AG10803 (cell line): ENCODE measurements around the gene PGGT1B.

Experiments used
- DNase-seq: peaks from one replicate; pipeline ENCODE4 v3.0.0; 2010; ENCODE audit warnings: low read depth
- H3K4me3 ChIP-seq: 2 replicates; pipeline ENCODE4 v1.5.1; 2011; ENCODE audit warnings: mild to moderate bottlenecking, low read length, control low read depth
- TF ChIP-seq, protein P1 (sequence below): conservative IDR thresholded peaks from 2 replicates; pipeline ENCODE4 v1.5.1; 2011; ENCODE audit warnings: mild to moderate bottlenecking, low read length, control low read depth, inconsistent platforms

PGGT1B gene

DNA sequence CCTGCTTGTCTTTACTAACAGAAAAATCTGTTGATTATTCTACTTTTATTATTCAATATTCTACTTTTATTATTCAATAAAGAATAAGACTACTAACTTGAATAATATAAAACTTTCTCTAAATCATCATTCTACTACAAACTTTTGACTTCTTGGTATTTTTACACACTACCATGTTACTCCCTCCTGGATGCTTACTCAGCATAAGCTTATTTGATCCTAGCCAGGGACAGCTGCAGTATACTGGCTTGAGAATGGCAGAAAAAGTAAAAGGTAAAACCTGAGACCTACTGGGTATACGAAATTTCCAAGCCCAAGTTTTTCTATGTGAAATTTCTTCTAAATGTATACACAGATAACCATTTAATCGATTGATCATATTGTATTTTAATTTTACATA lies 26.1 kb downstream of the PGGT1B start:
- TF ChIP-seq, protein P1, sequence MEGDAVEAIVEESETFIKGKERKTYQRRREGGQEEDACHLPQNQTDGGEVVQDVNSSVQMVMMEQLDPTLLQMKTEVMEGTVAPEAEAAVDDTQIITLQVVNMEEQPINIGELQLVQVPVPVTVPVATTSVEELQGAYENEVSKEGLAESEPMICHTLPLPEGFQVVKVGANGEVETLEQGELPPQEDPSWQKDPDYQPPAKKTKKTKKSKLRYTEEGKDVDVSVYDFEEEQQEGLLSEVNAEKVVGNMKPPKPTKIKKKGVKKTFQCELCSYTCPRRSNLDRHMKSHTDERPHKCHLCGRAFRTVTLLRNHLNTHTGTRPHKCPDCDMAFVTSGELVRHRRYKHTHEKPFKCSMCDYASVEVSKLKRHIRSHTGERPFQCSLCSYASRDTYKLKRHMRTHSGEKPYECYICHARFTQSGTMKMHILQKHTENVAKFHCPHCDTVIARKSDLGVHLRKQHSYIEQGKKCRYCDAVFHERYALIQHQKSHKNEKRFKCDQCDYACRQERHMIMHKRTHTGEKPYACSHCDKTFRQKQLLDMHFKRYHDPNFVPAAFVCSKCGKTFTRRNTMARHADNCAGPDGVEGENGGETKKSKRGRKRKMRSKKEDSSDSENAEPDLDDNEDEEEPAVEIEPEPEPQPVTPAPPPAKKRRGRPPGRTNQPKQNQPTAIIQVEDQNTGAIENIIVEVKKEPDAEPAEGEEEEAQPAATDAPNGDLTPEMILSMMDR, result no peak
- H3K4me3 ChIP-seq, result no peak overlapping the region
- no peak for DNase-seq

DNA sequence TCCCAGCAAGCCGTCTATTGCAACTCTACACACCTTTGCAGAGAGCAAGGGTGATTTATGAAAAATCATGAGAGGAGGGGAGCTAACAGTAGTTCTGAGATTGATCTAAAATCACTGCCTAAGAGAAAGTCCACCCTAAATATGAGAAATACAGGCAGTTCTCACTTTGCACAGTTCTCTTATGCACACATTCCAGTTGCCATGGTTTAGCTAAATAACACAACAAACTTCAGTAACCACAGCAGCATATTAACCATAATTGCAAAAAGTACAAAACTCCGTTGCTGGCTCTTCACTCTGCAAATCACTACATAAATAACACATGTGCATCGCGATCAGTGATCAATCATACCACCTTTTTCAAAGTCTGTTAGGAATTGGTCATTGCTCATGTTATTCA lies 31.1 kb downstream of the PGGT1B start:
- TF ChIP-seq, protein P1, result no peak
- H3K4me3 ChIP-seq, result no peak overlapping the region
- peak; percentile 15 for DNase-seq

DNA sequence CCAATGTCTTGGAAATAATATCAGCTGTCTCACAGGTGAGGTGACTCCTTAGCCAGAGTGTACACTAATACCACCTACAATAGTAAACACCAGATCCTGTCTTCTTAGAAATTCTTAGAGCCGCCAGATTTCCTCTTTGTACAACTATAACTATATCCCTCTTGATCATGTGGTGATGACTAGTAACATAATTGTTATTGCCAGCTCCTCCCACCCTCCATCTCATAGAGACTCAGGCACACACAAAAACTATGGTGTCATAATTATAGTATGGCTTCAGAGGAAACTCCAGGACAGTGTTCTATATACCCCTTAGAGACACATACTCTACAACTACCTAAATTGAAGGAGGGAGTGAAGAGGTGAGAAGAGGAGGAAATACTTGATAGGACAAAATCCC lies 33.1 kb downstream of the PGGT1B start:
- DNase-seq, result no peak
- H3K4me3 ChIP-seq, result no peak overlapping the region
- TF ChIP-seq, protein P1, result no peak

DNA sequence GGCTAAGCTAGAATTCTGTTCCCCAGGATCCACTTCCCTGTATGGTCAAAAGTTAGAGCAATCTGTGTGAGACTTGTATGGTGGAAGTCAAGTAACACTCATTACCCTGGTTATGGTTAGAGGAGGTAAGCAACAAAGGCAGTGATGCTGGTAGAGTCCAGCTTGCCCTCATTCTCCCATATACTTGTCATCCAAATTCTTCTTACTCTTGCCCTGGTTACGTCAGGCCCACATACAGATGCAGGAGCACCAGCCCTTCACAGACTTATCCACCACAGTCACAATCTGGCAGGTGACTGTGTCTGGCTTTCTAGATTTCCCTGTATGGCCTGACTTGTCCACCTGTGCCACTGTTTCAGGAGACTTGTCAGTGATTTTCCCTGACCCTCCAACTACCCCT lies 35.4 kb downstream of the PGGT1B start:
- TF ChIP-seq, protein P1, result no peak
- DNase-seq, result no peak

DNA sequence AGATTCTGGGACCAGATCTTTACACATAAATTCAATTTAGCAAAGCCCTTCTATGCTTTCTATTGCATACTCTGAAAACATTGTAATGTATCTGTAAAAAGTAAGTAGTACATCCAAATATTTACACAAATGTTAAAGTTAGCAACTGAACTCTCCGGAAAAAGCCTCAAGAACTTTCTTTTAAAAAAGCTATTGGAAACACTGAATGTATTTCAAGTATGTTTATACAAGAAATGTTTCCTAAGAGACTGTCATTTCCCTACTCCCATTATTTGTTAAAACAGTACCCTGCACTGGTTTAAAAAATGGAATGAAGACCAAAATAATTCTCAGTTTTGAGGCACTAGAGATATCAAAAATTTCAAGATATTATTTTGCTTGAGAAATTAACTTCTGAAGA lies 48.1 kb downstream of the PGGT1B start:
- TF ChIP-seq, protein P1, result no peak
- H3K4me3 ChIP-seq, result no peak overlapping the region
- no peak for DNase-seq

More for the DNA sequence above, 35.4 kb downstream of the PGGT1B start:
- no peak overlapping the region for H3K4me3 ChIP-seq

DNA sequence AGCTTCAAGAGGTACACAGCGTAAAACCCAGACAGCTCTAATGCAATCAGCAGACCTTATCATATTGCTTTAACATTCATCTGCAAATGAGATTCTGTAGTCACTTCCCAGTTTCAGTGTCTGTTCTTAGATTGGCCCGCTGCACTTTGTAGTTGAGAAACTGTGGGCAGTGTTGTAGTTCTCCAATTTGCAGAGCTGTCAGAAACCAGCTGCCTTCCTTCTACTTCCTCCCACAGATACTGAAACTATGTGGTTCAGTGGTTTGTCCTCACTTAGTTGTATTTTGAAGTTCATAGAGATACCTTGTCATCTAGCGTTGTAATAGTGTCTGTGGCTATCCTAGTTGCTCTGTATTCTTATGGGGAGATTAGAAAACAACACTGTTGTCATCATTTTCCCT lies 53.4 kb downstream of the PGGT1B start:
- no peak overlapping the region for H3K4me3 ChIP-seq
- no peak for DNase-seq
- TF ChIP-seq, protein P1, result no peak

DNA sequence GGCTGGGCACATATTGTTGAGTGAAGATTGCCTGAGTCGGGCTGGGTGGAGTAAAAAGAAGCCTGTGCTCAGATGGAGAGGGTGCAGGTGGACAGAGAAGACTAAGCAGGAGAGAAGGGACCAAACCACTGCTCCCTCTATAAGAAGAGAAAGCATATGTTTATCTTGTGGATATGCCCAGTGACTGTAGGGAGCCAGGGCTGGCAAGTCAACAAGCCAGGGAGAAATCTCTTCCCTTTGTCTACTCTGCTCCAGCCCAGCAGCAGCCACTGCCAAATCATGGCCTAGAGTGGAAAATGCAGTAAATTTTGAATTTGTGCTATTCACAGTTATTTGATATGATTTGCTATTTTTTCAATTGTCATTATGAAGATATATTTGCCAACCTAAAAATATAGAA lies 59.7 kb downstream of the PGGT1B start:
- no peak for DNase-seq
- TF ChIP-seq, protein P1, result no peak
- no peak overlapping the region for H3K4me3 ChIP-seq
